Measurements from ENCODE around the gene KRTAP5-3.
"Not testable (repeated sequence)": the region's sequence is repeated elsewhere in the genome, so short reads cannot be mapped to it uniquely, and the experiment has no call there.

KRTAP5-3 gene, protein sequence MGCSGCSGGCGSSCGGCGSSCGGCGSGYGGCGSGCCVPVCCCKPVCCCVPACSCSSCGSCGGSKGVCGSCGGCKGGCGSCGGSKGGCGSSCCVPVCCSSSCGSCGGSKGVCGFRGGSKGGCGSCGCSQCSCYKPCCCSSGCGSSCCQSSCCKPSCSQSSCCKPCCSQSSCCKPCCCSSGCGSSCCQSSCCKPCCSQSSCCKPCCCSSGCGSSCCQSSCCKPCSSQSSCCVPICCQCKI
- 0 reads per million in 3 experiments for total RNA-seq

DNA sequence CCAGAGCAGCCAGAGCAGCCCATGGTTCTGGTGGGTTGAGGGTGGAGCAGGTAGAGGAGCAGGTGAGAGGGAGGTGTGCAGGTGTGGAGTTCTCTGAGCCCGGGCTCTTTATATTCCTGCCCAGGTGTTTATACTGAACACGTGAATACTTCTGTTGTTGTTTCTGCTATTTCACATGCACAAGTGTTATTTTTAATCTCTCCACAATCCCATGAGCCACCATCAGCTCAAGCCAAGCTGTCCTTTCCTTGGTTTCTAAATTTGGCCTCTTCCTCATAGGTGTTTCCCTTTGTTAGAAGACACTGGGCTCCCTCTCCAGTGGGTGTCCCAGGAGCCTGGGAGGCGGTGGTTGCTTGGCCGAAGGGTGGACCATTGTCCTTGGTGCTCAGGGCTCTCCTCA lies at the start of gene KRTAP5-3:
Gene KRTAP5-3 (minus strand): TSS at position 101 of the 400 bp plus-strand sequence. CDS start 78 bp downstream, at position 23.
- DNase-seq, result no peak

DNA sequence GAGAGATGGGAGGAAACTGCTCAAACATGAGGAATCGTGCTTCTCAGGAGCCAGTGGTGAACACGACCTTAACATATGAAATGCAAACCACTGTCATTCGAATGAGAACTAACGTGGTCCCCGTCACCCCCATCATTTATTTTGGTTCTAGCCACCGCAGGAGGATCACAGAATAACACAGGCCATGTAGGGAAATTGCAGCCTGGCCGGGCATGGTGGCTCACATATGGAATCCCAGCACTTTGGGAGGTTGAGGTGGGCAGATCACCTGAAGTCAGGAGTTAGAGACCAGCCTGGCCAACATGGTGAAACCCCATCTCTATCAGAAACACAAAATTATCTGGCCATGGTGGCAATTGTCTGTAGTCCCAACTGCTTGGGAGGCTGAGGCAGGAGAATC lies 48.4 kb upstream of the KRTAP5-3 start:
- DNase-seq, result no peak

DNA sequence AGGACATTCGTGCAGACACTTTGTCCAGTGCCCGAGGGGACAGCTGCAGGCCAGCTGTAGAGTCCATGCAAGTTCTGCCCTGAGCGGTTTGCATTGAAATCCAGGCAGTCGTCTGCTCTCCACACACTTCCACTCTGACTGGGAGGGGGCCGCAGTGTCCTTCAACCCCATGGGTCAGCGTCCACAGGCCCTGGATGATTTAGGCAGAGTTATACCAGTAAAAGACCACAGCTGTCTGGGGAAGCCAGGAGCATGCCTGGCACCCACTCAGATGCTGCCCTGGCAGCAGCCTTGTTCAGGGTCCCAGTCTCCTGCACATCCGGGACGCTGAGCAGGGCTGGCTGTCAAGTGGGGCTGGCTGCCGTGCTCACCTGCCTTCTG lies 47.8 kb upstream of the KRTAP5-3 start:
- DNase-seq, result no peak

DNA sequence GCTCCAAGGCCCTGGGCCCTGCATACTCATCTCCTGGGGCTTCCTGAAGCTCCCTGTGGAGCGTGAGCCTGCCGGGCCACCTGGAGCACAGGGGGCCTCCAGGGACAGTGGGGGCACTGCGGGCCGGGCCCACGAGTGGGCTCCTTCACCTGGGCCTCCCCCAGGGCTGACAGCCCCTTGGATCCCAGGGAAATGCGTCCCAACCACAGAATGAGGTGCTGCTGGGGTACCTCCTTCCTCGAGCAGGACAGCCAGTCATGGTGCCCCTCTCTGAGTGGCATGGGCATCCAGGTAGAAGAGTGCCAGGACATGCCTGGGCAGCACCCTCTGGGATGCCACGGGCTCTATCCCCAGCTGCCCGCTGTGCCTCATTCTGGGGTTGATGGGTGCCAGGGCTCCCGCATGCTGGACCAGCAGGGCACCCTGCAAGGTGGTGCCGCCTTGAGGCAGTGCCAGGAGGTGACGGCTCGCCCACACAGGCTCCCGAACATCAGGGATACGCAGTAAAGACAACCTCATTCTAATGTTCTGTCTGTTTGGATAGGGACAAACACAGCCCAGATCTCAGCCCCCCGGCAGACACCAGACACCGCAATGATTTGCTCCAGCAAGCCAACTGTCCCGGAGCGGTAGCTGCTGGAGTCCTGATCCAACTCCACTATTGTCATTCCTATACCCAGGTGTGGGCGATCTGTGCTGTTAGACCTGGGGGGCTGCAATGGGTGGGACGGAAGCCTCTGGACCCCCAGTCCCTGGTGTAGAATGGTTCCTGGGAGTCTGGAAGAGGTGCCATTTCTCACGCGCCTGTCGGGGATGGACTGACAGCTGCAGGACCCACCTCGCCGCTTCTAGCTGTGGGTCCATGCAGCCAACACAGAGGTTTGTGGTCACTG lies 47.2 kb upstream of the KRTAP5-3 start:
- DNase-seq, result no peak

DNA sequence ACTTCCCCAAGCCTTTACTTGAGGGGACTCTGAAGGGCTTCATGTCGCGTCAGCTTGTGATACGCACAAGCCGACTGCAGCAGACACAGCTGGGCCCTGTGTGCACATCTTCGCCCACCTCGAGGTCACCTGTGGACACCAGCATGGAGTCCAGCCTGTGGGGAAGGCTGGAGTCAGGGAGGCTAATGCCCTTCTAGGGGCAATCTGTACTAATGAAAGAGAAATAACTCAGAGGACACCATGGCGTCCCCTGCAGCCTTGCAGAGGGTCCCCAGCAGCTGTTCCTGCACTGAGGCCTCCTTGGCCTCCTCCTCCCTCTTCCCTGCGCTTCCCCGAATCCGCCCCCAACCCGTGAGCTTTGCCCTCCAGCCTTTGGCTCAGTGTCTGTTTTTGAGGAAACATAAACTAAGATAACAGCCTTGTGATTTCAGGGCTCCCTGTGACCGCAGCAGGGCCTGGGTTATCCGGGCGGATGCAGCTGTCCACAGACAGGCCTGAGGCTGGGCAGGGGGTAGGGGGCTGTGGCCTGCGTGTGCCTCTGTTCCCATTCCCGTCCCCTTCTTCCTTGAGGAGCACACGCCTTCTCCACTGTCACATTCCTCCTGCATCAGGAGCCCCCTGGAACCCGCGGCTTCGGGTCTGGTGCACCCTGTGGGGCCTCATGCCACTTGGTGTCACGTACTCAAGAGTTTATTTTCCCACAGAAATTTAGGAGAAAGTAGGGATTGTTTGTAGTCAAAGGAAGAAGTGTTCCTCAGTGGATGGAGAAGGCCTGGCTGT lies 46.3 kb upstream of the KRTAP5-3 start:
- no peak for DNase-seq

DNA sequence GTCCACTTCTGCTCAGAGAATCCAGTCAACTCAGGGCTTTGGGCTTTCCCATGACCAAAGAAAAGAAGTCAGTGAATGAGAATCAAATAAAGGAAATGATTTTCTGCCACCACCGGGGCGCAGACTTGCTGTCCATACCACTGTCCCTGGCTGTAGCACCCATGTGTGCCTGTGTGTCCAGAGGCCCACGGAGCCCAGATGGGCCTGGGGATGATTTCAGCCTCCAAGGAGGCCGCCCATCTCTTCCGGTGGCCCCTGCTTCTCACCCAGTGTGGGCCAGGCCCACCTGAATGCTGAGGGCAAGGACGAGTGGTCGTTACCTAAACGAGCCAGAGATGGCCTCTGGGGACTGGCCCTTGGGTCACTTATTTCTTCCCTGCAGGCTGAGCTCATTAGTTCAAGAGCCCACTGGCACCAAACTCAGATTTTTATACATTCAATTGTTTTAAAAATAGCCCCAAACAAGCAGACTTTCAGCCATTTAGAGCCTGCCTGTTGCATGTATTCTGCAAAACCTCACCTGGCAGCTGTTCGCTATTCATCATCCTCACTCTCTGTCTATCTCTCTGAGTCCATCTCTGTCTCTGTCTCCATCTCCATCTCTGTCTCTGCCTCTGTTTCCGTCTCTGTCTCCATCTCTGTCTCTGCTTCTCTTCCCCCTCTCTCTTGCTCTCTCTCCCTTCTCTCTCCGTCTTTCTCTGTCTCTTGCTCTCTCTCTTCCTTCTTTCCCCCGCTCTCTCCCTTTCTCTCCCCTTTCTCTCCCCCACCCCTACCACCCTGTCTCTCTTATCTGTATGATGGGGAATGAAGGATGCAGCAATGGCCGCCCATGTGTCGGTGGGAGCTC lies 45.5 kb upstream of the KRTAP5-3 start:
- DNase-seq, result no peak

DNA sequence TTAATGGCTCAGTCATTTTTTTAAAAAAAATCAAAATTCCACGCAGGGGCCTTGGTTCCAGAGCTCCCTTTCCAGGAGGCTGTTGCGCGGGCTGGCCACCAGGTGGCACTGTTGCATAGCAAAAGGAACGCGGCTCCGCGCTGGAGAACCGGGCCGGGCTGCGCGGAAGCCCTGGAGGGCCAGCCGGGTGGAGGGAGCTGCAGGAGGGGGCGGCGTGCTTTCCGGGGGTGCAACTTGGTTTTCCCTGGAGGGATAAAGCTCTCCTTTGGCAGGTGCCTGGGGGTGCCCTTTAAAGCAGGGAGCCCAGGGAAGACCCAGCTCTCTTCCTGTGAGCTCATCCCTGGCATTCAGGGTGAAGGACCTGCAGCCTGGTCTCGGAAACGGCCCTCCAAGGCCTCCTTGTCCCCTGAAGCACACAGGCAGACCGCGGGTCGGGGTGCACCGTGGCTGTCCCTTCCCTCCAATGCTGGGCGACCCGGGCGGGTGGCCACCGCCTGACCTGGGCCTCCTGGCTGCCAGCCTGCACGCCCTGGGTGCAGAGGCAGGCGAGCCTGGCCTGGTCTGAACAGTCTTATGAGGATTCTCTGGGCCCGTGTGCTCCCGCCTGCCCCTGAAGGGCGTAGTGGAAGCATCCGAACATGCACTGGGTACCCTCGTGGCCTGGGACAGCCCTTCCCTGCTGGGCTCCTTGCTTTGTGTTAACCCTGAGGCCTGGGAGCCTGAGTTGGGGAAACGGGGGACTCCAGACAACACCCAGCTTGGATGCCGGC lies 44.7 kb upstream of the KRTAP5-3 start:
- DNase-seq, result peak; percentile 66

DNA sequence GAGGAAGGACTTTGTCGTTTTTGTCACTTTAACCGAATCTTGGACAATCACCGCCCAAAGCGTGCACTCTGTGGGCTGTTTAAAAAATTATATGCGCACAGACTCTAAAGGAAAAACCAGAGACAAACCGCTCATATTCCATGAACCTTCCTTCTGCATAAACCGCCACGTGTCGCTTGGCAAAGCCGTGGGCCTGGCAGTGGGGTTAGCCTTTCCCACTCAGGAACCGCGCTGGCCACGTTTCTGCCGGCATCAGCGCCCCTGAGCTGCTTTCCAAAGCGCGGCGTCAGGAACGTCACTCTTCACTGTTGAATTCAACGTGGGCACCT lies 44.1 kb upstream of the KRTAP5-3 start:
- no peak for DNase-seq

DNA sequence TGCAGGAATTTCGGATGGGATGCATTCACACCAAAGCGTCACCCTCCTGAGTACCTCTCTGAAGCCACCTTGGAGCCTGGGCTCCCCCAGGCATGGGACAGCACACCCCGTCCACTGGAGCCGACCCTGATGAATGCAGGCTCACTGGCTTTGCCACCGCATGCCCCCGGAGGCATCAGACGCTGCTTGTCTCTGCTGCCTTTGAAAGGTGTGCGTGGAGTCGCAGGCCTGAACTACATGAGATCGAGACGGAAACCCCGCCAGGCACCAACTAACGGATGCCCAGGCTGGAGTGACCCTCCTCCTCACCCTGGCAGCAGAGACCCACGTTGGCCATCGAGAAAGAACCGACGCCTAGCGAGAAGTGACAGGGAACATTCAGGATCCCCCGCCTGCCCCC lies 43.8 kb upstream of the KRTAP5-3 start:
- no peak for DNase-seq

DNA sequence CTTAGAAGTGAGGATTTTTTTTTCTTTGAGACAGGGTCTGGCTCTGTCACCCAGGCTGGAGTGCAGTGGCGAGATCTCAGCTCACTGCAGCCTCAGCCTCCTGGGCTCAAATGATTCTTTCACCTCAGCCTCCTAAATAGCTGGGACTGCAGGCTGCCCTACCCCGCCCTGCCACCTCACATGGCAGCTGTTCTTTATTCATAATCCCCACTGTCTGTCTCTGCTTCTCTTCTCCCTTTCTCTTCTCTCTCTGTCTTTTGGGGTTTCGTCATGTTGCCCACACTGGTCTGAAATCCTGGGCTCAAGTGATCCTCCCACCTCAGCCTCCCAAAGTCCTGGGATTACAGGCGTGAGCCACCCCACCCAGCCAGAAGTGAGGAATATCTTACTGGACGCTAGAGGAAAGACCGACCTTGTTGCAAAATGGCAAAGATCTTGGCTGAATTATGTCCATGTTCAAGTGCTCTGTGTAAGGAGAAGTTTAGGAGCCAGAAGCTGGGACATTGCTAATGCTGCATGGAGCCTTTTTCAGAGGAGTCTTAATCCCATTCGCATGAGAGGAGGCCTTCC lies 43.2 kb upstream of the KRTAP5-3 start:
- no peak for DNase-seq

DNA sequence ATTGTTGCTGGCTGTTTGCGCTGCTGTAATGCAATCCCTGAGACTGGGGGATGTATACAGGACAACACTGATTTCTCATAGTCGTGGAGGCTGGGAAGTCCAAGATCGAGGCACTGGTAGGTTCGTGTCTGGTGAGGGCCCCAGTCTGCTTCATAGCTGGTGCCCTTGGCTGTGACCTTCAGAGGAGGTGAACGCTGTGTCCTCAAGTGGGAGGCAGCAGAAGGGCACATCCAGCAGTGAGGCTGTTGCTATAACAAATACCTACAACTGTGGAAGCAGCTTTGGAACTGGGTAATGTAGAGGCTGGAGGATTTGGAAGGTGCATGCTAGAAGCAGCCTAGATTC lies 42.6 kb upstream of the KRTAP5-3 start:
- DNase-seq, result no peak

DNA sequence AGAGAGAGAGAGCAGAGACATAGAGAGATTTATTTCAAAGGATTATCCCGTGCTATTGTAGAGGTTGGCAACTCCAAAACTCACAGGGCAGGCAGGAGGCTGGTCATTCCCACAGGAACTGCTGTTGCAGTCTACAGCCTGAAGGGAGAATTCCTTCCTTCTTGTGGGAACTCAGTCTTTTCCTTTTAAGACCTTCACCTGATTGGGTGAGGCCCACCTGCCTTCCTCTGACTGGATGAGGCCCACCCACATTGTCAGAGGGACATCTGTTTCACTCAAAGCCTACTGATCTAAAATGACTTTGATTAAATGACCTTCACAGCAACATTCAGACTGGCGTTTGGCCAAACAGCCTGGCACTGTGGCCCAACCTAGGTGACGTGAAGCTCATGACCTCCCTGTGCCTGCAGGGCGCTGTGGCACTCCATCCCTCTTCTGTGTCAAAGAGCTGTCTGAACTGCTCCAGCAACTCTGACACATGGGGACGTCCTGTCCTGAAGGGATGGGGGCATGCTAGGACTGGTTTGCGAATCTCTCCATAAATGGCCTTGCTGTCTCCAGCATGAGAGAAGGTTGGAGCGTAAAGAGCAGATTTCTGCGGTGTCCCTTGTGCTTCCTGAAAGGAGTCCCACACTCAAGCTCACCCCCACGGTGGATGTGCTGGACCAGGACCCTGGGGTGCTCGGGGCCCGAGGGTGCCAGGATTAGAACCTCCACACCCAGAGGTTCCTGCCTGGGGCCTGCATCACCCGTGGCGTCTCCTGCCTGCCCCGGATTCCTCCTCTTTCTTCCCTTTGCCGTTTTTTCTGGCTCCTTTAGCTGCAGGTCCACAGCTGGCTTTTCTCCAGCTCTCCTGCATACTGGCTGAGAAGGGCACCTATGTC lies 42.0 kb upstream of the KRTAP5-3 start:
- DNase-seq, result no peak

DNA sequence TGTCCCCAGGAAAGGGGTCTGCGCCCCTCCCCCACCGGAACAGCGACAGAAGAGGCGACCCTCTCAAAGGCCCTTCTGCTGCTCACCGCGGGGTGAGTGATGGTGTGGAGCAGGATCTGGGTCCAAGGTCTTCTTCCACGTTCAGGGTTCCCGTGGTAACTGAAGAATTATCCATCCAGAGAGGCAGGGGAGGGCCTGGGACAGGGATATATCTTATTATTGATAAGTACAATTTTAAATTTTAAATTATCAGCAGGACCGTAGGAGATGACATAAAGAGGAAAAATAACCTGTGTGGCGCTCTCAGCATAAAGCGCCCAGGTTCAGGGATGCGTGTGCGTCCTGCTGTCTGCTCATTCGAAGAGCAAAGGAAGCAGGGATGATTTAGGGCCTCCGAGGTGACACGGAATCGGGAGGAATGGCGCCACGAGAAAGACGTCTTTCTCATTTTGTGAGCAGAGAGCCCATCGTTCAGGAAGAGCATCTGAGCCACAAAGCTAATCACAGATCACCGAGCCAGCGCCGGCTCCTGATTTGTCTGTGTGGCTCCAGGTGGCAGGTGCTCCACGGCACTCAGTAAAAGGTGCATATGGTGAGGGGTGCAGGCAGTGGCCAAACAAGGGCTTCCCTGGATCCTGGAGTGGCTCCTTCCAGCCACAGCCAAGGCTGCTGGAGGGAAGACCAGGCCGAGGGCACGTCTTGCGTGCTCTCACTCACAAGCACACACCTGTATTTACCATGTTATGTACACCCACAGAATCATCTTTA lies 40.6 kb upstream of the KRTAP5-3 start:
- DNase-seq, result no peak

DNA sequence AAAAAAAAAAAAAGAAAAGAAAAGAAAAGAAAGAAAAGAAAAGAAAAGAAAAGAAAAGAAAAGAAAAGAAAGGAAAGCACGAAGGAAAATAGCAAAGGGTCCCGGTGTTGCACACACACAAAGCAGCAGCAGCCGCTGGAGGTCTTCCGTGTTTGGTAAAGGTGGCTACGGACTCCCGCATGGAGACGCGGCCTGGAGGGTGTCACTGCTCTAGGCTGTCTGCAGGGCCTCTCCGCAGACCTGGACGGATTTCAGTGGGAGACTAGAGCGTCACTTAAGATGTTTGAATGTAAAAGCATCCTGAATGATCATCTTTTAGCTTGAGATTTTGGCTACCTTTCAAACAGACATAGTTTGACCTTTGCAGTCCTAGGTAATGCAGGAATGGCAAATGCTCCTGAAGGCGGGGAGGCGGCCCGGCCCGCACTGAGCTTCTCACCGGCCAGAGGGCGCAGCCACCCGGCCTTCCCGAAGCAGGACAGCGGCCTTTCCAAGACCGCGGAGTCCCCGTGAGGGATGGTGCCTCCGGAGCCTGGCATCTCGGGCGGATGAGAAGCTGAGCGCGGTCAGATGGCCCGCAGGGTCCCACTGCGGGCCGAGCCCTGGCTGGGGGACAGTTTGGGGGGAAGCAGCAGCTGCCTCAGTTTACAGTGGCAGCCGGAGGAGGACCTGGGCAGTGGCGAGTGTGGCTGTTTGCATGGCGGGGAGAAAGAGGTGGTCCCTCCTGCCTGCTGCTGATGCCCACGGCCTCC lies 39.8 kb upstream of the KRTAP5-3 start:
- DNase-seq, result no peak

DNA sequence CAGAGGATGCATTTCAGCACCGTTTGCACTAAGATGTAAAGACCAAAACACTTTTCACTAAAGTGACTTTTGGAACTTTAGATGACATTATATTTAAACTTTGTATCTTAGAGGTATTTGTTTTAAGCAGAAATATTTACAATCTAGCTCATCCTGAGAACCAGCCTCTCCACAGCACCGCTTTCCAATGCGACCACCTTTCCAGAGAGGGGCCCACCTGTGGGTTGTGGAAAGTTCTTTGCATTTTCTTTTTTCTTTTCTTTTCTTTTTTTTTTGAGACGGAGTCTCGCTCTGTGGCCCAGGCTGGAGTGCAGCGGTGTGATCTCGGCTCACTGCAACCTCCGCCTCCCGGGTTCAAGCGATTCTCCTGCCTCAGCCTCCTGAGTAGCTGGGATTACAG lies 38.3 kb upstream of the KRTAP5-3 start:
- DNase-seq, result not testable (repeated sequence)

DNA sequence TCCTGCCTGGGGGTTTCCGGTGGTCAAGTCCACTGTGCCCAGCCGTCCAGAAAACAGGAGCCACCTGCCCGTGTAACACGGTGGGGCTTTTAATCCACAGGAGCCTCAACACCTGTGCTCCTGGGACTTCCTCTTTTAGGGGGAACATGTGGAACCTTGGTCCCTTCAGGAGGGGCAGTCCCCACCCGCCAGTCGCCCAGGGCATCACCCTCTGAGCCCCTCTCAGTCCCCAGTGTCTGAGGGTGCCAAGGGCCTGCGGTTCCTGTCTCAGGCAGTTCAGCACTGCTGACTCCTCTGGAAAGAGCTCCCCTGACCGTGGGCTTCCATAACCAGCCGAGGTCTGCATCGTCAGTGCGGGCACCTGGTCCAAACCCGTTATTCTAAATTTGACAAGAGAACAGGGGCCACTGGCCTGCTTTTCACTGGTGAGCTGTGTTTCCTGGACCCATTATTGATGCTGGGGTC lies 37.1 kb upstream of the KRTAP5-3 start:
- no peak for DNase-seq

DNA sequence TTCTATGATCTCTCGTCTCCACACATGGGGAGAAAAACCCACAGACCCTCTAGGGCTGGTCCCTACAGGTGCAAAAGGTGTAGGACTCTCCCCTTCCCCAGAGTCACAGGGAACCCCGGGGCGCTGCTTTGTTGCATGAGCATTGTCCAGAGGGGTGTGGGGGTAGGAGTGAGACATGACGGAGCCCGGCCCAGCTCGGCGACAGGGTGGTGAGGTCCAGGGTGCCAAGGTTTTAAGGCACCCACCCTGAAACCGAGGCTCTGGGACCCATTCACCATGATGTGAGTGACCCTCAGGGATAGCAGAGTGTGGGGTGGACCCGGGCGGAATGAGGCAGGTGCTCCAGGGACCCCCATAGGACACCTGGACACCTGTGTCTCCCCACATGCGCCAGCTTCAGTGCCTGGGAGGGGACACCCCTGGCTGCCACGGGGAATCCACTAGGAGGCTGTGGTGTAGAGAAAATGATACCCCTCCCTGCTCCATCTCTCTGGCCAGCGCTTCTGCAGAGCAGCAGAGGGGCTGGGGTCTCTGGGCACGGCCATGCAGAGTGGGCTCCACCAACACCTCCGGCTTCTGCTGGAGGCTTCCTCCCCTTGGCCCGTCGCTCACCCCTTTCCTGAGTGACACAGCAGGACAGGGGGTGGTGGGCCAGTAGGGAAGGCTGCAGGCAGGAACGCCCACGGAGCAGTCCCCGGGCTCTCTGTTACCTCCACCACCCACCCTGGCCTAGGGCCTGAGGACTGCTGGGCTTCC lies 36.5 kb upstream of the KRTAP5-3 start:
- DNase-seq, result no peak

DNA sequence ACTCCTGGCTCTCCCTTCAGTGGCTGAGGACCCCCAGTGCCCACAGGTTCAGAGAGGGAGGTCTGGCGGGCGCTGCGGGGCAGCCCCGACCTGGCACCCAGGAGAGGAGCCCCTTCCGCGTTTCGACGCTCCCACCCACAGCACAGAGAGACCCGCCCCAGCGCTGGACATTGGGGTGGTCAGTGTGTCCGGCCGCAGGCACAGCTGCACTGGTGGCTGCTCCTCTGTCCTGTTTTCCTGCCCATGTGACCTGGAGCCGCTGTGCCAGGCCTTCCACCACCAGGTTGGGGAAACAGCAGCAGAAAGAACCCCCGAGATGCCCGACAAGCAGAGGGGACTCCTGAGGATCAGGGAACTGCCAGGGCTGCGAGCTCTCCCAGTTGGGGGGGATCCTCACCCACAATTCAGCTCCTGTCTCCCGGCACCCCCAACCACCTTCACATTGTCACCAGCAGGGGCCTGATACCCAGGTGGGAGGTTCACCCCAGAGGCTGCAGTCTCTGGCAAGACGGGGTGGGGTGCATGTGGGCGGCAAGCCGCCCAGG lies 35.0 kb upstream of the KRTAP5-3 start:
- no peak for DNase-seq

Data from central memory CD4-positive, alpha-beta T cell (primary cell).